GM21360 (cell line): ENCODE measurements around the gene ELOVL3.

ENCODE experiments used
- ATAC-seq: cut with Tn5 transposase; IDR thresholded peaks from one replicate; pipeline ENCODE4 v1.9.1; 2021; ENCODE audit warnings: mild to moderate bottlenecking, moderate library complexity; ENCODE audit not compliant: unreplicated experiment

The ELOVL3 gene

GRCh38 chr10:102222797-102223196 is 3.3 kb upstream of the ELOVL3 start:
- ATAC-seq, result no peak

- ATAC-seq, result no peak
Measured at GRCh38 chr10:102226542-102226870, 407 bp downstream of the ELOVL3 start.

- ATAC-seq, result no peak
Measured at GRCh38 chr10:102227050-102227449, 951 bp downstream of the ELOVL3 start.

GRCh38 chr10:102229810-102230263 is 3.7 kb downstream of the ELOVL3 start:
- no peak for ATAC-seq

GRCh38 chr10:102230264-102230860 is 4.3 kb downstream of the ELOVL3 start:
- ATAC-seq, result no peak

GRCh38 chr10:102230861-102231356 is 4.8 kb downstream of the ELOVL3 start:
- no peak for ATAC-seq

GRCh38 chr10:102231357-102232318 is 5.5 kb downstream of the ELOVL3 start:
- no peak for ATAC-seq

- no peak for ATAC-seq
Measured at GRCh38 chr10:102233997-102234396, 7.9 kb downstream of the ELOVL3 start.

- ATAC-seq, result no peak
Measured at GRCh38 chr10:102234888-102235597, 8.9 kb downstream of the ELOVL3 start.

- no peak for ATAC-seq
Measured at GRCh38 chr10:102235598-102235920, 9.5 kb downstream of the ELOVL3 start.

- ATAC-seq, result no peak
Measured at GRCh38 chr10:102236006-102236405, 9.9 kb downstream of the ELOVL3 start.

- no peak for ATAC-seq
Measured at GRCh38 chr10:102237711-102238252, 11.7 kb downstream of the ELOVL3 start.

GRCh38 chr10:102240467-102241031 is 14.4 kb downstream of the ELOVL3 start:
- ATAC-seq, result no peak

- ATAC-seq, result no peak
Measured at GRCh38 chr10:102241032-102241443, 14.9 kb downstream of the ELOVL3 start.

- peak; percentile 35 for ATAC-seq
Measured at GRCh38 chr10:102241444-102242117, 15.5 kb downstream of the ELOVL3 start, which contains the start of gene PITX3. PITX3 (minus strand) TSS chr10:102241512; CDS start chr10:102232080, 9,432 bp downstream.

GRCh38 chr10:102242118-102242485 is 16.0 kb downstream of the ELOVL3 start:
- ATAC-seq, result no peak

GRCh38 chr10:102243309-102243708 is 17.2 kb downstream of the ELOVL3 start:
- no peak for ATAC-seq

- ATAC-seq, result peak; percentile 89
Measured at GRCh38 chr10:102245082-102245931, 19.2 kb downstream of the ELOVL3 start, which contains the start of gene GBF1. GBF1 (plus strand) TSS chr10:102245532; CDS start chr10:102258939, 13,407 bp downstream.

GRCh38 chr10:102245932-102246251 is 19.8 kb downstream of the ELOVL3 start:
- ATAC-seq, result no peak
